HUES6 (cell line): Measurements from ENCODE around the gene RIBC1.

Experiments used
- H3K27ac ChIP-seq: 2 replicates; pipeline ENCODE4 v1.7.0; 2013; ENCODE audit warnings: low read depth, mild to moderate bottlenecking, low read length, inconsistent platforms
- H3K27me3 ChIP-seq: 2 replicates; pipeline ENCODE4 v1.6.1; 2013; ENCODE audit warnings: low read length; ENCODE audit not compliant: control insufficient read depth, insufficient read depth
- H3K36me3 ChIP-seq: 2 replicates; pipeline ENCODE4 v1.6.1; 2013; ENCODE audit warnings: low read length; ENCODE audit not compliant: control insufficient read depth, insufficient read depth
- H3K4me1 ChIP-seq: 2 replicates; pipeline ENCODE4 v1.6.1; 2013; ENCODE audit warnings: low read length; ENCODE audit not compliant: control insufficient read depth, insufficient read depth
- H3K4me3 ChIP-seq: 2 replicates; pipeline ENCODE4 v1.5.1; 2013; ENCODE audit warnings: low read depth, low read length
- H3K9ac ChIP-seq: one replicate; pipeline ENCODE4 v1.6.1; 2013; ENCODE audit warnings: mild to moderate bottlenecking, low read length
- H3K9me3 ChIP-seq: 2 replicates; pipeline ENCODE4 v1.6.1; 2013; ENCODE audit warnings: low read depth, low read length; ENCODE audit not compliant: control insufficient read depth, insufficient read depth

RIBC1 gene

GRCh38 chrX:53422861-53423306 lies at the start of gene RIBC1:
TSS of gene RIBC1 (plus strand) at chrX:53422873. CDS start at chrX:53426277, 3,404 bp downstream.
- Histone ChIP-seq H3K4me1 (peaks cover 10% of the 10 kb centered on the region), H3K27me3 (no peaks in the 10 kb centered on the region), H3K9me3 (peaks cover 5% of the 10 kb centered on the region; the same call in 1 of the 2 replicates), H3K36me3 (no peaks in the 10 kb centered on the region), H3K4me3 (peak within 1 kb of the TSS; percentile 87), H3K27ac (peak within 1 kb of the TSS; percentile 96), H3K9ac (peak within 1 kb of the TSS; percentile 99)

- H3K4me1 ChIP-seq: peaks cover 3% of the 10 kb centered on the region; the same call in 1 of the 2 replicates
- no peak overlapping the region for H3K9ac ChIP-seq
- H3K9me3 ChIP-seq: peaks cover under 1% of the 10 kb centered on the region; the same call in 1 of the 2 replicates
- H3K4me3 ChIP-seq: no peak overlapping the region
- H3K36me3 ChIP-seq: peaks cover 20% of the 10 kb centered on the region
- no peaks in the 10 kb centered on the region for H3K27me3 ChIP-seq
- H3K27ac ChIP-seq: no peak overlapping the region
Observed at GRCh38 chrX:53373307-53373706, 49.4 kb upstream of the RIBC1 start.

- H3K27ac ChIP-seq: no peak overlapping the region
Observed at GRCh38 chrX:53374222-53374820, 48.4 kb upstream of the RIBC1 start.

GRCh38 chrX:53374923-53375322 lies 47.8 kb upstream of the RIBC1 start:
- H3K9me3 ChIP-seq: no peaks in the 10 kb centered on the region; the same call in 1 of the 2 replicates
- no peak overlapping the region for H3K4me3 ChIP-seq
- H3K27ac ChIP-seq: no peak overlapping the region
- no peak overlapping the region for H3K9ac ChIP-seq
- H3K4me1 ChIP-seq: peaks cover 3% of the 10 kb centered on the region; the same call in 1 of the 2 replicates
- H3K27me3 ChIP-seq: no peaks in the 10 kb centered on the region
- H3K36me3 ChIP-seq: peaks cover 36% of the 10 kb centered on the region

More at GRCh38 chrX:53374222-53374820, 48.4 kb upstream of the RIBC1 start:
- H3K4me3 ChIP-seq: no peak overlapping the region
- no peaks in the 10 kb centered on the region; the same call in 1 of the 2 replicates for H3K9me3 ChIP-seq
- peaks cover 30% of the 10 kb centered on the region for H3K36me3 ChIP-seq
- H3K4me1 ChIP-seq: peaks cover 3% of the 10 kb centered on the region; the same call in 1 of the 2 replicates
- H3K27me3 ChIP-seq: no peaks in the 10 kb centered on the region
- H3K9ac ChIP-seq: no peak overlapping the region

- Histone ChIP-seq H3K9me3 (peaks cover 4% of the 10 kb centered on the region; the same call in 1 of the 2 replicates), H3K4me1 (peaks cover 3% of the 10 kb centered on the region; the same call in 1 of the 2 replicates), H3K36me3 (peaks cover 56% of the 10 kb centered on the region), H3K27me3 (no peaks in the 10 kb centered on the region), H3K4me3 (no peak overlapping the region), H3K9ac (no peak overlapping the region), H3K27ac (no peak overlapping the region)
Observed at GRCh38 chrX:53376888-53377287, 45.8 kb upstream of the RIBC1 start.

DNA sequence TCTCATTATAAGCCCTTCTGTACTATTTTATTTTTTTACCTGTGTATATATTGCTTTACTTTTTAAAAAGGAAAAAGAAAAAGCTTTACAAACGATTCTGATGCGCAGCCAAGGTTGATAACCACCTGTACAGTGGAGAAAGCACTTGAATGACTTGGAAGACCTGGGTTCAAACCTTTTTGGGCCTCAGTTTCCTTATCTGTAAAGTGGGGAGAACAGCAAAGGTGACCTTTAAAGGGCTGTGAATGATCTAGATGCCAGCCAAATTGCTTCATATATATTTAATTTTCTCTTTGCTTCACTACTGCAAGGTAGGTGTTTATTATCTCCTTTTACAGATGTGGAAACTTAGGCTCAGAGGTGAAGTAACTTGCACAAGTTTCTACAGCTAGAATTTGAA lies 45.2 kb upstream of the RIBC1 start:
- H3K9me3 ChIP-seq: peaks cover 4% of the 10 kb centered on the region; the same call in 1 of the 2 replicates
- H3K4me1 ChIP-seq: peaks cover 3% of the 10 kb centered on the region; the same call in 1 of the 2 replicates
- no peak overlapping the region for H3K4me3 ChIP-seq
- no peak overlapping the region for H3K9ac ChIP-seq
- H3K27ac ChIP-seq: no peak overlapping the region
- H3K27me3 ChIP-seq: no peaks in the 10 kb centered on the region
- H3K36me3 ChIP-seq: peaks cover 62% of the 10 kb centered on the region

- Histone ChIP-seq H3K9me3 (peaks cover 4% of the 10 kb centered on the region; the same call in 1 of the 2 replicates), H3K27me3 (no peaks in the 10 kb centered on the region), H3K4me1 (peaks cover 3% of the 10 kb centered on the region; the same call in 1 of the 2 replicates), H3K36me3 (peaks cover 79% of the 10 kb centered on the region), H3K27ac (no peak overlapping the region), H3K4me3 (no peak overlapping the region), H3K9ac (no peak overlapping the region)
Observed at GRCh38 chrX:53379008-53379710, 43.5 kb upstream of the RIBC1 start.

GRCh38 chrX:53379747-53380146 lies 42.9 kb upstream of the RIBC1 start:
- Histone ChIP-seq H3K36me3 (peaks cover 85% of the 10 kb centered on the region), H3K4me3 (no peak overlapping the region), H3K4me1 (peaks cover 3% of the 10 kb centered on the region; the same call in 1 of the 2 replicates), H3K9ac (no peak overlapping the region), H3K27me3 (no peaks in the 10 kb centered on the region), H3K27ac (no peak overlapping the region), H3K9me3 (peaks cover 4% of the 10 kb centered on the region; the same call in 1 of the 2 replicates)

DNA sequence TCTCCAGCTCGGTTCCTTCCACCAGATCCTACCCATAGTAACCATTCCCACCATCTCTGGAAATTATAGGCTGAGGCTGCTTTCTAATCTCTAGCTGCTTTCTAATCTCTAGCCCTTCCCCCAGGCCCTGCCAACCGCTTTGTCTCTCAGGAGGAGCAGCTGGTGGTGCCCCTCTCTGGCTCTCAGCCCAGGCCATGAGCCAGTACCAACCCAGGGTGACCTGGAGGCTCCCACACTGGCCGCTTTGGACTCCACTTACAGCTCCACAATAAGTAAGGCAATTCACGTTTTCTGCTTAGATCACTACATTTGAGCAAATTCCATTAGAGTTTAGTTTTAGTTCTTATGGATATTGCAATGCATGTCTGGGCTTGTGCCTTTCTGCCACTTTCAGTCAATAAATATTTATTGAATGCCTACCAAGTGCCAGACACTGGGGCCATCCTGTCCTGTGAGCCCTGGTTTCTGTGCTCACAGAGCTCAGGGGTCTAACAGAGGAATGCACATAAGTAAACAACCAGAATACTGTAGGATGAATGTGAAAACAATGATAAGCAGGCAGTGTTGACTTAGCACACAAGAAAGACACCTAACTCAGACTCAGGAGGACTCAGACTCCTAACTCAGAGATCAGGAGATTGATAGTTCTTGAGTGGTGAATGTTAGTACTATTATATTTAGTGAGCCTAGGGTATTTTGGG lies 39.1 kb upstream of the RIBC1 start:
- no peaks in the 10 kb centered on the region for H3K27me3 ChIP-seq
- H3K9me3 ChIP-seq: peaks cover 4% of the 10 kb centered on the region; the same call in 1 of the 2 replicates
- H3K36me3 ChIP-seq: peaks cover 91% of the 10 kb centered on the region
- H3K27ac ChIP-seq: peak overlapping the region; percentile 62; the same call in 1 of the 2 replicates
- no peak overlapping the region for H3K9ac ChIP-seq
- H3K4me3 ChIP-seq: no peak overlapping the region
- H3K4me1 ChIP-seq: no peaks in the 10 kb centered on the region

DNA sequence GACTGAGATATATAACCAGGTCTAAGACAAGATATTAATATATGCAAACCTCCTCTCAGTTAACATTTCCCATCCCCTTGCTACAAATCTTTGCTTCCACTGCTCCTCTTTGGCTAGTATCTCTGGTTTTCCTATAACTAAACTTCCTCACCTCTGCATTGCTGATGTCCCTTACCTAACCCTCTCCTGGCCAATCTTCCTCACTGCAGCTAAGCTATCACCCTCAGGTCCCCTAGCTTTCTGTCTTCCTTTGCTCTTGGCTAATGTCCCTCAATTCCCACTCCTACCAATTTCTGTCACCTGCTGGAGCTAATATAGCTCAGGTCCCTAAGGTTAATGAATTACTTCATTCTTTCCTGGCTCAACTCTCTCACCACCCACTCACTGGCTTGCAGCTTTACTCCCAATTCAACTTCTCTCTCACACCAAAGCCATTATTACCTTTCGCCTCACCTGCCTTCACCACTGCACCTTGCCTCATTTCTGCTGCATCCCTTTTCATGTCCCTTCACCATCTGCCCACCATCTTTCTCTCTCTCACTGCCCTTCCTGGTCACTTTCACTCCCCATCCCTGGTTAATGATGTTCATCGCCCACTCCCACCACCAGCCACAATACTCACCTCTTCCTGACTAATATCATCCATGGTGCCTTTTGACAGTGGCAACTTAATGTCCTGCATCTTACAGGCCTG lies 26.9 kb upstream of the RIBC1 start:
- Histone ChIP-seq H3K4me3 (no peak overlapping the region), H3K36me3 (peaks cover 81% of the 10 kb centered on the region), H3K27me3 (no peaks in the 10 kb centered on the region), H3K9me3 (no peaks in the 10 kb centered on the region; the same call in 1 of the 2 replicates), H3K9ac (no peak overlapping the region), H3K4me1 (0 out of 2 replicates have a peak, but pooled peaks cover 9% of the 10 kb centered on the region), H3K27ac (no peak overlapping the region)
